Measurements from ENCODE around the gene TMEM200C.

TMEM200C gene

DNA sequence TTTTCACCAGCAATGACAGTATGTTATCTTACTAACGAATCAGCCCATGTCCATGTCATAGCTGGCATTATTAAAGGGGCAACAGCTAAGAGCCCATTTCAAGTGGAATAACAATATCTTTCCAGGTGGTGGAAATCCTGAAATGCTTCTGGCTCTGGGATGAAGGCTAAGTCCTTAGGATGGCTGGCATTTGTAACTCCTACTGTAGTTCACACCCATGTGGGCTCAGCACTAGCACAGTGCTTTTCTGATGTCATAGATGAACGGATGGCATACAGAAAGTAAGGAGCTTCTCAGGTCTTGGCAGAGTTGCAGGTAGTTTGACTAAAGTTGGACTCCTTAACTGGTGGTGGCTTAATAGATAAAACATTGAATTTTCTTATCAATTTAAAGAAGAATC is 10.0 kb downstream of the TMEM200C start:
- TF ChIP-seq, protein P1, sequence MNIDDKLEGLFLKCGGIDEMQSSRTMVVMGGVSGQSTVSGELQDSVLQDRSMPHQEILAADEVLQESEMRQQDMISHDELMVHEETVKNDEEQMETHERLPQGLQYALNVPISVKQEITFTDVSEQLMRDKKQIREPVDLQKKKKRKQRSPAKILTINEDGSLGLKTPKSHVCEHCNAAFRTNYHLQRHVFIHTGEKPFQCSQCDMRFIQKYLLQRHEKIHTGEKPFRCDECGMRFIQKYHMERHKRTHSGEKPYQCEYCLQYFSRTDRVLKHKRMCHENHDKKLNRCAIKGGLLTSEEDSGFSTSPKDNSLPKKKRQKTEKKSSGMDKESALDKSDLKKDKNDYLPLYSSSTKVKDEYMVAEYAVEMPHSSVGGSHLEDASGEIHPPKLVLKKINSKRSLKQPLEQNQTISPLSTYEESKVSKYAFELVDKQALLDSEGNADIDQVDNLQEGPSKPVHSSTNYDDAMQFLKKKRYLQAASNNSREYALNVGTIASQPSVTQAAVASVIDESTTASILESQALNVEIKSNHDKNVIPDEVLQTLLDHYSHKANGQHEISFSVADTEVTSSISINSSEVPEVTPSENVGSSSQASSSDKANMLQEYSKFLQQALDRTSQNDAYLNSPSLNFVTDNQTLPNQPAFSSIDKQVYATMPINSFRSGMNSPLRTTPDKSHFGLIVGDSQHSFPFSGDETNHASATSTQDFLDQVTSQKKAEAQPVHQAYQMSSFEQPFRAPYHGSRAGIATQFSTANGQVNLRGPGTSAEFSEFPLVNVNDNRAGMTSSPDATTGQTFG (tag by site-specific recombination; IDR thresholded peaks at IDR 0.05; ENCODE audit: borderline replicate concordance), result no peak
- TF ChIP-seq ZNF146 (tag by site-specific recombination; IDR thresholded peaks at IDR 0.05), result no peak
- TF ChIP-seq, protein P2, sequence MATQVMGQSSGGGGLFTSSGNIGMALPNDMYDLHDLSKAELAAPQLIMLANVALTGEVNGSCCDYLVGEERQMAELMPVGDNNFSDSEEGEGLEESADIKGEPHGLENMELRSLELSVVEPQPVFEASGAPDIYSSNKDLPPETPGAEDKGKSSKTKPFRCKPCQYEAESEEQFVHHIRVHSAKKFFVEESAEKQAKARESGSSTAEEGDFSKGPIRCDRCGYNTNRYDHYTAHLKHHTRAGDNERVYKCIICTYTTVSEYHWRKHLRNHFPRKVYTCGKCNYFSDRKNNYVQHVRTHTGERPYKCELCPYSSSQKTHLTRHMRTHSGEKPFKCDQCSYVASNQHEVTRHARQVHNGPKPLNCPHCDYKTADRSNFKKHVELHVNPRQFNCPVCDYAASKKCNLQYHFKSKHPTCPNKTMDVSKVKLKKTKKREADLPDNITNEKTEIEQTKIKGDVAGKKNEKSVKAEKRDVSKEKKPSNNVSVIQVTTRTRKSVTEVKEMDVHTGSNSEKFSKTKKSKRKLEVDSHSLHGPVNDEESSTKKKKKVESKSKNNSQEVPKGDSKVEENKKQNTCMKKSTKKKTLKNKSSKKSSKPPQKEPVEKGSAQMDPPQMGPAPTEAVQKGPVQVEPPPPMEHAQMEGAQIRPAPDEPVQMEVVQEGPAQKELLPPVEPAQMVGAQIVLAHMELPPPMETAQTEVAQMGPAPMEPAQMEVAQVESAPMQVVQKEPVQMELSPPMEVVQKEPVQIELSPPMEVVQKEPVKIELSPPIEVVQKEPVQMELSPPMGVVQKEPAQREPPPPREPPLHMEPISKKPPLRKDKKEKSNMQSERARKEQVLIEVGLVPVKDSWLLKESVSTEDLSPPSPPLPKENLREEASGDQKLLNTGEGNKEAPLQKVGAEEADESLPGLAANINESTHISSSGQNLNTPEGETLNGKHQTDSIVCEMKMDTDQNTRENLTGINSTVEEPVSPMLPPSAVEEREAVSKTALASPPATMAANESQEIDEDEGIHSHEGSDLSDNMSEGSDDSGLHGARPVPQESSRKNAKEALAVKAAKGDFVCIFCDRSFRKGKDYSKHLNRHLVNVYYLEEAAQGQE (tag by site-specific recombination; IDR thresholded peaks at IDR 0.05), result no peak
- TF ChIP-seq ZBTB17 (tag by site-specific recombination; IDR thresholded peaks at IDR 0.05), result no peak
- TF ChIP-seq, protein P3, sequence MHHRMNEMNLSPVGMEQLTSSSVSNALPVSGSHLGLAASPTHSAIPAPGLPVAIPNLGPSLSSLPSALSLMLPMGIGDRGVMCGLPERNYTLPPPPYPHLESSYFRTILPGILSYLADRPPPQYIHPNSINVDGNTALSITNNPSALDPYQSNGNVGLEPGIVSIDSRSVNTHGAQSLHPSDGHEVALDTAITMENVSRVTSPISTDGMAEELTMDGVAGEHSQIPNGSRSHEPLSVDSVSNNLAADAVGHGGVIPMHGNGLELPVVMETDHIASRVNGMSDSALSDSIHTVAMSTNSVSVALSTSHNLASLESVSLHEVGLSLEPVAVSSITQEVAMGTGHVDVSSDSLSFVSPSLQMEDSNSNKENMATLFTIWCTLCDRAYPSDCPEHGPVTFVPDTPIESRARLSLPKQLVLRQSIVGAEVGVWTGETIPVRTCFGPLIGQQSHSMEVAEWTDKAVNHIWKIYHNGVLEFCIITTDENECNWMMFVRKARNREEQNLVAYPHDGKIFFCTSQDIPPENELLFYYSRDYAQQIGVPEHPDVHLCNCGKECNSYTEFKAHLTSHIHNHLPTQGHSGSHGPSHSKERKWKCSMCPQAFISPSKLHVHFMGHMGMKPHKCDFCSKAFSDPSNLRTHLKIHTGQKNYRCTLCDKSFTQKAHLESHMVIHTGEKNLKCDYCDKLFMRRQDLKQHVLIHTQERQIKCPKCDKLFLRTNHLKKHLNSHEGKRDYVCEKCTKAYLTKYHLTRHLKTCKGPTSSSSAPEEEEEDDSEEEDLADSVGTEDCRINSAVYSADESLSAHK (tag by site-specific recombination; IDR thresholded peaks at IDR 0.05), result no peak
- TF ChIP-seq ZNF76 (tag by site-specific recombination; IDR thresholded peaks at IDR 0.05; ENCODE audit: borderline replicate concordance, low read depth), result no peak
- TF ChIP-seq ZNF239 (tag by site-specific recombination; IDR thresholded peaks at IDR 0.05), result no peak
- TF ChIP-seq, protein P4, sequence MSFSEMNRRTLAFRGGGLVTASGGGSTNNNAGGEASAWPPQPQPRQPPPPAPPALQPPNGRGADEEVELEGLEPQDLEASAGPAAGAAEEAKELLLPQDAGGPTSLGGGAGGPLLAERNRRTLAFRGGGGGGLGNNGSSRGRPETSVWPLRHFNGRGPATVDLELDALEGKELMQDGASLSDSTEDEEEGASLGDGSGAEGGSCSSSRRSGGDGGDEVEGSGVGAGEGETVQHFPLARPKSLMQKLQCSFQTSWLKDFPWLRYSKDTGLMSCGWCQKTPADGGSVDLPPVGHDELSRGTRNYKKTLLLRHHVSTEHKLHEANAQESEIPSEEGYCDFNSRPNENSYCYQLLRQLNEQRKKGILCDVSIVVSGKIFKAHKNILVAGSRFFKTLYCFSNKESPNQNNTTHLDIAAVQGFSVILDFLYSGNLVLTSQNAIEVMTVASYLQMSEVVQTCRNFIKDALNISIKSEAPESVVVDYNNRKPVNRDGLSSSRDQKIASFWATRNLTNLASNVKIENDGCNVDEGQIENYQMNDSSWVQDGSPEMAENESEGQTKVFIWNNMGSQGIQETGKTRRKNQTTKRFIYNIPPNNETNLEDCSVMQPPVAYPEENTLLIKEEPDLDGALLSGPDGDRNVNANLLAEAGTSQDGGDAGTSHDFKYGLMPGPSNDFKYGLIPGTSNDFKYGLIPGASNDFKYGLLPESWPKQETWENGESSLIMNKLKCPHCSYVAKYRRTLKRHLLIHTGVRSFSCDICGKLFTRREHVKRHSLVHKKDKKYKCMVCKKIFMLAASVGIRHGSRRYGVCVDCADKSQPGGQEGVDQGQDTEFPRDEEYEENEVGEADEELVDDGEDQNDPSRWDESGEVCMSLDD (tag by site-specific recombination; IDR thresholded peaks at IDR 0.05), result no peak
- no peak for TF ChIP-seq BCL11A (tag by site-specific recombination; IDR thresholded peaks at IDR 0.05; ENCODE audit: low read depth)
- TF ChIP-seq, protein P5, sequence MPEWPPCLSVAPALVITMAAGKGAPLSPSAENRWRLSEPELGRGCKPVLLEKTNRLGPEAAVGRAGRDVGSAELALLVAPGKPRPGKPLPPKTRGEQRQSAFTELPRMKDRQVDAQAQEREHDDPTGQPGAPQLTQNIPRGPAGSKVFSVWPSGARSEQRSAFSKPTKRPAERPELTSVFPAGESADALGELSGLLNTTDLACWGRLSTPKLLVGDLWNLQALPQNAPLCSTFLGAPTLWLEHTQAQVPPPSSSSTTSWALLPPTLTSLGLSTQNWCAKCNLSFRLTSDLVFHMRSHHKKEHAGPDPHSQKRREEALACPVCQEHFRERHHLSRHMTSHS (tag by site-specific recombination; IDR thresholded peaks at IDR 0.05), result no peak
- TF ChIP-seq IKZF3 (tag by site-specific recombination; IDR thresholded peaks at IDR 0.05), result no peak
- TF ChIP-seq, protein P6, sequence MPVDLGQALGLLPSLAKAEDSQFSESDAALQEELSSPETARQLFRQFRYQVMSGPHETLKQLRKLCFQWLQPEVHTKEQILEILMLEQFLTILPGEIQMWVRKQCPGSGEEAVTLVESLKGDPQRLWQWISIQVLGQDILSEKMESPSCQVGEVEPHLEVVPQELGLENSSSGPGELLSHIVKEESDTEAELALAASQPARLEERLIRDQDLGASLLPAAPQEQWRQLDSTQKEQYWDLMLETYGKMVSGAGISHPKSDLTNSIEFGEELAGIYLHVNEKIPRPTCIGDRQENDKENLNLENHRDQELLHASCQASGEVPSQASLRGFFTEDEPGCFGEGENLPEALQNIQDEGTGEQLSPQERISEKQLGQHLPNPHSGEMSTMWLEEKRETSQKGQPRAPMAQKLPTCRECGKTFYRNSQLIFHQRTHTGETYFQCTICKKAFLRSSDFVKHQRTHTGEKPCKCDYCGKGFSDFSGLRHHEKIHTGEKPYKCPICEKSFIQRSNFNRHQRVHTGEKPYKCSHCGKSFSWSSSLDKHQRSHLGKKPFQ (tag by site-specific recombination; IDR thresholded peaks at IDR 0.05), result no peak
- TF ChIP-seq ZNF624 (tag by site-specific recombination; IDR thresholded peaks at IDR 0.05), result no peak
- TF ChIP-seq ZNF596 (tag by site-specific recombination; IDR thresholded peaks at IDR 0.05), result no peak
- TF ChIP-seq, protein P7, sequence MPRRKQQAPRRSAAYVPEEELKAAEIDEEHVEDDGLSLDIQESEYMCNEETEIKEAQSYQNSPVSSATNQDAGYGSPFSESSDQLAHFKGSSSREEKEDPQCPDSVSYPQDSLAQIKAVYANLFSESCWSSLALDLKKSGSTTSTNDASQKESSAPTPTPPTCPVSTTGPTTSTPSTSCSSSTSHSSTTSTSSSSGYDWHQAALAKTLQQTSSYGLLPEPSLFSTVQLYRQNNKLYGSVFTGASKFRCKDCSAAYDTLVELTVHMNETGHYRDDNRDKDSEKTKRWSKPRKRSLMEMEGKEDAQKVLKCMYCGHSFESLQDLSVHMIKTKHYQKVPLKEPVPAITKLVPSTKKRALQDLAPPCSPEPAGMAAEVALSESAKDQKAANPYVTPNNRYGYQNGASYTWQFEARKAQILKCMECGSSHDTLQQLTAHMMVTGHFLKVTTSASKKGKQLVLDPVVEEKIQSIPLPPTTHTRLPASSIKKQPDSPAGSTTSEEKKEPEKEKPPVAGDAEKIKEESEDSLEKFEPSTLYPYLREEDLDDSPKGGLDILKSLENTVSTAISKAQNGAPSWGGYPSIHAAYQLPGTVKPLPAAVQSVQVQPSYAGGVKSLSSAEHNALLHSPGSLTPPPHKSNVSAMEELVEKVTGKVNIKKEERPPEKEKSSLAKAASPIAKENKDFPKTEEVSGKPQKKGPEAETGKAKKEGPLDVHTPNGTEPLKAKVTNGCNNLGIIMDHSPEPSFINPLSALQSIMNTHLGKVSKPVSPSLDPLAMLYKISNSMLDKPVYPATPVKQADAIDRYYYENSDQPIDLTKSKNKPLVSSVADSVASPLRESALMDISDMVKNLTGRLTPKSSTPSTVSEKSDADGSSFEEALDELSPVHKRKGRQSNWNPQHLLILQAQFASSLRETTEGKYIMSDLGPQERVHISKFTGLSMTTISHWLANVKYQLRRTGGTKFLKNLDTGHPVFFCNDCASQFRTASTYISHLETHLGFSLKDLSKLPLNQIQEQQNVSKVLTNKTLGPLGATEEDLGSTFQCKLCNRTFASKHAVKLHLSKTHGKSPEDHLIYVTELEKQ (tag by site-specific recombination; IDR thresholded peaks at IDR 0.05; ENCODE audit: borderline replicate concordance), result no peak
- no peak for TF ChIP-seq FEZF1 (tag by site-specific recombination; IDR thresholded peaks at IDR 0.05)
- TF ChIP-seq ZNF530 (tag by site-specific recombination; IDR thresholded peaks at IDR 0.05; ENCODE audit: low read depth), result no peak
- TF ChIP-seq KLF10 (tag by site-specific recombination; IDR thresholded peaks at IDR 0.05), result no peak
- Histone ChIP-seq H3K4me1 (ENCODE audit: control insufficient read depth, insufficient read depth, low read length) (peaks cover 2% of the 10 kb centered on the region; the same call in 1 of the 2 replicates), H3K27ac (ENCODE audit: extremely low read depth, low read depth, low read length) (no peak overlapping the region), H3K9me3 (ENCODE audit: control insufficient read depth, insufficient read depth, low read depth, low read length) (no peaks in the 10 kb centered on the region), H3K36me3 (ENCODE audit: control insufficient read depth in 2 of 2, insufficient read depth in 1 of 2, low read length in 2 of 2) (peaks cover 0 to 4% of the 10 kb centered on the region in 2 experiments; a peak in 1 of 3 replicates), H3K4me3 (ENCODE audit: low read depth, low read length) (no peak overlapping the region)
- POLR2A ChIA-PET, result interaction anchor here (1.2 kb wide), 1 partner anchor 9 kb away, joined by 3 read pairs; no protein-coding TSS in a partner anchor
- CTCF ChIA-PET, result interaction anchor here (0.6 to 1.3 kb wide), 4 partner anchors 9 to 597 kb away, joined by 3 read pairs; no protein-coding TSS in a partner anchor

All from HEK293 (cell line).